ENCODE measurements around the gene LRCH4.

GRCh38 chr7:100577103-100577502 is 8.8 kb downstream of the LRCH4 start:
- TF ChIP-seq CTCF (IDR thresholded peaks at IDR 0.05; ENCODE audit: low read depth, low read length, poor library complexity, severe bottlenecking): no peak
- no peak for TF ChIP-seq EZH2phosphoT487 (IDR thresholded peaks at IDR 0.05; ENCODE audit: borderline replicate concordance, low read length)
